T47D (cell line): Measurements from ENCODE around the gene BRD2.
A peak's percentile ranks its signal among the peaks of the same experiment; 100 is the strongest.

ENCODE experiments used
- DNase-seq, 2 experiments: peaks; one replicate each; pipeline versions ENCODE4 v3.0.0 to v3.0.0-alpha.2; 2011 to 2012; ENCODE audit warnings: low read depth in 1 of 2, low spot score in 1 of 2
- JUND ChIP-seq: IDR thresholded peaks from 2 replicates; pipeline ENCODE4 v1.6.1; 2012; ENCODE audit warnings: low read depth
- in situ Hi-C: cut with HindIII; loops from 2 replicates; pipeline ENCODE4 v1.10.0; 2016; ENCODE audit warnings: low sequenced_read_pairs, low pct_unique_long_range_greater_than_20kb

Gene BRD2

DNA sequence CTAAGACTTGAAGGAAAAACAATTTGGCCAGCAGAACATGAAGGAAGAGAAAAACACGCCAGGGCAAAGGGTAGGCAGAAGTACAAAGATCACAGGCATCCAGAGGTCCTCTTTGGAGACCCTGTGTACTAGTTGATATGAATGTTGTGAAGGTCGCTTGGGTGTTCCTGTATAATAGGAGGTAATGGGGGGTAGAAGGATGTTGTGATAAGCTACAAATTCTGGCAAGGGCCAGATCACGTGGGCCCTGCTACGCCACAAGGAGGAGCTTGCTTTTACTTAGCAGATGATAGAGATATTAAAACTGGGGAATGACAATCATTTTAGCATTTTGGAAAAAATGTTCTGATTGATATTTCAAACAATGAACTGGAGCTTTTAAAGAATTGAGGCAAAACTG lies 14.6 kb upstream of the BRD2 start:
- in situ Hi-C loops, result no loop called here
- no peak for TF ChIP-seq JUND
- no peak for DNase-seq

DNA sequence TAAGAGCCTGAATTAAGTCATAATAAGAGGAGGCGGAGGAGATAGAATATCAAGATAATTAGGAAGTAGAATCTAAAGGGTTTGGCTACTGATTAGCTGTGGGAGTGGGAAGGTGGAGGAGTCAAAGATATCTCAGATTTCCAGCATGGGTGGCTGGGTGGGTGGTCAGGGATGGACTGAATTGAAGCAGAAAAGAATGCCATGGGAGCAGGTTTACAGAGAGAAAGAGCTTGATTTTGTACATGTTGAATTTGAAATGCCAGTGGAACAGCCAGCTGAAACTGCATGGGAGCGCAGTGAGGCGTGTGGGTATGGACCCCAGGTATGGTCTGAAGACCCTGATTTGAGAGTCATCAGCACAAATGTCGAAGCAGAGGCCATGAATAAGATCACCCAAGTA lies 14.1 kb upstream of the BRD2 start:
- no peak for TF ChIP-seq JUND
- no peak for DNase-seq

DNA sequence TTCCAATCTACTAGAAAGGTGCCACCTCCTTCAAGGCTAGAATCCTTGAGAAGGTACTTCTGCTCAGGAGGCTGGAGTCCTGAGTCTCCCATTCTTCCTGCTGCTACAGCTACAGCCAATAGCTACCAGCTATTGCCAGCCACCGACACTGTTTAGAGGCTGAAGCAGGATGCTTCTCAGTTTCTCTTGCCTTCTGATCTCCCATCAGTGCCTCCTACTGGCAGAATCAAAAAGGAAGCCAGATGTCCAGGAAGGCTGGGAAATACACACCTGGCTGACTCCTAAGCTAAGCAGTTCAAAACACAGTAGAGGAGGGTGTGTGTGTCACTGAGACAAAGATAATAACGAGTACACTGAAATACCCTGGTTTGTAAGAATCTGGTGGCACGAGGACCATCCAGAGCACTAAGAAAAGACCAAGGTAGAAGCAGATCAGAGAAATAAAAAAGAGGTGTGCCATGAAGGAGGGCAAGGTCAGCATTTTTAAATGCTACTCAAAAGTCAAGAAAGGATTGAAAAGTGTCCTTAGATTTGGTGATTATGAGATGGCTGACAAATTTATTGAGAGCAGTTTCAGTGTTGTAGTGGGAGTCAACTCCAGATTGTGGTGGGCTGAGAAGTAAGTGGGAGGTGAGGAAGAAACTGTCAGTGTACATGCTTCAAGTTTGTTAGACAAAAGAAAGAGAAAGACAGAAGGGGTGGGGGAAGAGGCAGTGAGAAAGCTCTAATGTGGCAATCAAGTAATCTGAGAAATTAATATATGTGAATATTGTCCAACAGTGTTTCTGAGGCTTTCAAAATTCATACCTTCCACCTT lies 13.2 kb upstream of the BRD2 start:
- in situ Hi-C loops, result no loop called here
- peak in 1 of 2 experiments; percentile 54 for DNase-seq
- TF ChIP-seq JUND, result no peak

More for the DNA sequence above, 14.1 kb upstream of the BRD2 start:
- in situ Hi-C loops, result no loop called here

DNA sequence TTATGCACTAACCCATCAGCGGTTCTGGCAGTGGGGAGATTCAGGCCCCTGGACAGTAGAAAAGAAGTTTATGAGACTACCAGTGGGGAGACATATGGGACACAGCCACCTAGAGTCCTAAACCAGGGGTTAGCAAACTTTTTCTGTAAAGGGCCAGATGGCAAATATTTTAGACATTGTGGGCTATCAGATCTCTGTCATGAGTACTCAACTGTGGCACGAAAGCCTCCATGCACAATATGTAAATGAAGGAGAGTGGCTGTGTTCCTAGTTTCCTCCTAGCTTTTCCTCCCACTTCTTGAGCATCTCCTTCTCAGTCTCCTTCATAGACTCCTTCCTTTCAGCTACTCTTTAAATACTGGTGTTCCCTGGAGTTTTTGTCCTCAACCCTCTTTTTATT lies 12.2 kb upstream of the BRD2 start:
- no peak for TF ChIP-seq JUND
- in situ Hi-C loops, result no loop called here
- DNase-seq, result no peak

DNA sequence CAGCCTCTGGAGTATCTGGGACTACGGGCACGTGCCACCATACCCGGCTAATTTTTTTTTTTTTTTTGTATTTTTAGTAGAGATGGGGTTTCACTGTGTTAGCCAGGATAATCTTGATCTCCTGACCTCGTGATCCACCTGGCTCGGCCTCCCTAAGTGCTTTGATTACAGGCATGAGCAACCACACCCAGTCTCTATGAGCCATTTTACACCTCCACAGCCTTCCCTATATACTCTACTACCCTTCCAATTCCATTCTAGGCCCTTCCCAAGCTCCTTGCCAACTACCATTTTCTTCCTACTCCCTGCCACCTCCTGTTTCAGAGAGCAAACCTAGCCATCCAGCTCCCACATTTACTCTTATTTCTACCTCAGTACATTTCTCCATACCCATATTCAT lies 7.8 kb upstream of the BRD2 start:
- in situ Hi-C loops, result no loop called here
- TF ChIP-seq JUND, result no peak
- no peak for DNase-seq

DNA sequence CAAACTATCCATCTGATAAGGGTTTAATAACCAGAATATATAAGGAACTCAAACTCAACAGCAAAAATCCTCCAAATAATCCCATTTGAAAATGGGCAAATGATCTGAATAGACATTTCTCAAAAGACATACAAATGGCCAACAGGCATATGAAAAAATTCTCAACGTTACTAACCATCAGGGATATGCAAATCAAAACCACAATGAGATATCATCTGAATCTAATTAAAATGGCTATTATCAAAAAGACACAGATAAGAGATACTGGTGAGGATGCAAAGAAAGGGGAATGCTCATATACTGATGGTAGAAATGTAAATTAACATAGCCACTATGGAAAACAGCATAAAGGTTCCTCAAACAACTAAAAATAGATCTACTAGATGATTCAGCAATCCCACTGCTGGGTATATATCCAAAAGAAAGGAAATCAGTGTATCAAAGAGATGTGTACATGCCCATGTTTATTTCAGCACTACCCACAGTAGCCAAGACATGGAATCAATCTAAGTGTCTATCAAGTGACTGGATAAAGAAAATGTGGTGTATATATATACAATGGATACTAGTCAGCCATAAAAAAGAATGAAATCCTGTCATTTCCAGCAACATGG lies 6.1 kb upstream of the BRD2 start:
- in situ Hi-C loops, result no loop called here
- no peak for TF ChIP-seq JUND
- no peak for DNase-seq

DNA sequence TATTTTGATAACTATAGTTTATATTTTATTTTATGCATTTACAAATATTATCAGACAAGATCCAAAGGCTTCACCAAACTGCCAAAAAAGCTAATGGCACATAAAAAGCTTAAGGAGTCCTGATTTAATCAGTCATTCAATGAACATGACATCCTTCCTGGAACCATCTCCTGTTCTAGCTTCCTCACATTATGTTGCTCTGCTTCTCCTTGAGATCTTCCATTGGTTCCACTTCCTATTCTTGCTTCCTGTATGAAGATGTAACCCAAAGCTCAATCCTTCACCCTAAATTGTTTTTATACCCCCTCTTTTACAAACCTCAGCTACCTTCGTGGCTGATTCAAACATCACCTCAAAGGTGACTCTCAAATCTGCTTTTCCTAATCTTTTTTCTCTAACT lies 4.5 kb upstream of the BRD2 start:
- no peak for DNase-seq
- TF ChIP-seq JUND, result no peak
- in situ Hi-C loops, result no loop called here

DNA sequence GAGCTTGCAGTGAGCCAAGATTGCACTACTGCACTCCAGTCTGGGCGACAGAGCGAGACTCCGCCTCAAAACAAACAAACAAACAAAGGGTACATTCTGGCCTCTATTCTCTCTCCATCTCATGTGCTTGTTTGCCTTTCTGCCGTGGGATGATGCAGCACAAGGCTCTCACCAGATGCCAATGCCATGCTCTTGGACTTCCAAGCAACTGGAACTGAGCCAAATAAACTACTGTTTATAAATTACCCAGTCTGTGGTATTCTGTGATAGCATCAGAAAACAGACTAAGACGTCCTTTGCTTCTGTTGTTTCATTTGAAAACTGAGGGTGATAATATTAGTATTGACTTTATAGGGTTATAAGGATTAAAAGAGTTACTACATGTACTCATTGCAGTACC lies 3.6 kb upstream of the BRD2 start:
- in situ Hi-C loops, result no loop called here
- no peak for TF ChIP-seq JUND

DNA sequence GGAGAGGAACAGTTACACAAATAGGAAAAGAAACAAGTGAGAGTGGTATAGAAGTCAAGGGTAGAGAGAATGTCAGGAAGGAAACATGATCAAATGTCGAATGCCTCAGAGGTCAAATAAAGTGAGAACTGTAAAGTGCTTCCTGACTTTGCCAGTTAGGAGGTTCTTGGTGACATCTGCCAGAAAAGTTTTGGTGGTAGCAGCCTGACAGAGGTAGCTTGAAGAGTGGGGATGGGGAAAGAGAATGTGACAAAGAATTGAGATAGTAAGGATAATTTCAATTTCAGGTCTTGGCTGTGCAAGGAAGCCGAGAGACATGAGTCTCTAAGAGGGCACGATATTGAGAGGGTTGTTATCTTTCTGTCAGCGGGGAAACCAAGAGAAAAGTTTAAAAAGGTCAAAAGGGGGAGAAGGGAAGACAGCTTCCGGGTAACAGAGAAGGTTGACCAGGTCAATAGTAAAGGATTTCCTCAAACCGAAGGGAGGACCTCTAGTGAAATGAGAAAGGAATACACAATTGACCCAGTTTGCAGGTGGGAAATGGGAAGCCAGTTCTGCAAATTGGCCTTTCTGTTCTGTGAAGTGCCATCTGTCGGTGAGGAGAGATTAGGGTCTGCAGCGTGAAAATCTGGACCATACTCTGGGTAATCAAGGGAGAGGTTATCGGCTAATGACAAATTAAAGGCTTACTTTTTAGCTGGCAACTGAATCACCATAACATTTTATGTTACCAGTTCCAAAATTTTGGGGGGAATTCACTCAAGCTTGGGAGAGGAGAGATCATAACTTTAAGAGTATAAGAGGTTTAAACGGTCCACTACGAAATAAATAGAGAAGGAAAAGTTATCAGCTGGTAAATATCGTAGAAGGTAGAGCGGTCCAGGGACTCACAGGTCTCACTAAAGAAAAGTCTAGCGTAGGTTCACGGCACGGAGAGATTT lies 973 bp upstream of the BRD2 start:
- peak in 1 of 2 experiments; percentile 82 for DNase-seq
- in situ Hi-C loops, result no loop called here
- no peak for TF ChIP-seq JUND

More for the DNA sequence above, 3.6 kb upstream of the BRD2 start:
- peak in 1 of 2 experiments; percentile 80 for DNase-seq

DNA sequence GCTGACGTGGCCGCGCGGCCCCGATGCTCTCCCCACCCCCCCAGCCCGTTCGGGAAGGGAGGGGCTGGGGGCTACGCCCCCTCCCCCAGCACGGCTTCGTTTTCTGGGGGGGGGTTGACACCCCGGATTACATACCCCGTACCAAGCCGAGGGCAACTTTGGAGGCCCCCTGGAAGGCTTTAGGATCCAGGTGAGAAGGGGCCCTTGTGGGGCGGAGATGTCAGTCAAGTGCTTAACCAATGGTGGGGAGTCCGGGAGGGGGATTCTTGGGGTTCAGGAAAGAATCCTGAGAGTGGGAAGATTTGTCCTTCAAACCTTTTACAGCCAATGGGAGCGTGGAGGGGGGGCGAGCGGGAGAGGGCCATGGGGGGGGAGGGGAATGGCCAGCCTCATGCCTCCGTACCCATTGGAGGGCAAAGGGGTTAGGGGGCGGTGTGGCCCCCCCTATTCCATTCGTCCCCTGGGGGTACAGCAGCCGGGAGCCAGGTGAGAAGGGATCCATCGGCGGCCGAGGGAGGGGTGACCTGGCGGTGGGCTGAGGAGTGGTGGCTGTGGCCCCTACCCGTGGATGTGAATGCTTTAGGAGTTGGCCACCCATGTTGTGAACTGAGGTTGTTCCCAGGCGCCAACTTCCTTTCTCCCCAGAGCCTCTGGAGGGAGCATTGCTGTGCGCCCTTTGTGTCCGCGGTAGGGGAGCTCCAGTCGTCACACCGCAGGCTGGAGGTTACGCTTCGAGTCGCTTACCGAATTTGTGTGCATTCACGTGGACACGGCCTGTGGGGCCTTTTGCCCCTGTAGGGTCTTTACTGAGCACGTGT lies 682 bp downstream of the BRD2 start:
- in situ Hi-C loops, result no loop called here
- TF ChIP-seq JUND, result no peak
- DNase-seq, result peak; percentile 46 to 95

DNA sequence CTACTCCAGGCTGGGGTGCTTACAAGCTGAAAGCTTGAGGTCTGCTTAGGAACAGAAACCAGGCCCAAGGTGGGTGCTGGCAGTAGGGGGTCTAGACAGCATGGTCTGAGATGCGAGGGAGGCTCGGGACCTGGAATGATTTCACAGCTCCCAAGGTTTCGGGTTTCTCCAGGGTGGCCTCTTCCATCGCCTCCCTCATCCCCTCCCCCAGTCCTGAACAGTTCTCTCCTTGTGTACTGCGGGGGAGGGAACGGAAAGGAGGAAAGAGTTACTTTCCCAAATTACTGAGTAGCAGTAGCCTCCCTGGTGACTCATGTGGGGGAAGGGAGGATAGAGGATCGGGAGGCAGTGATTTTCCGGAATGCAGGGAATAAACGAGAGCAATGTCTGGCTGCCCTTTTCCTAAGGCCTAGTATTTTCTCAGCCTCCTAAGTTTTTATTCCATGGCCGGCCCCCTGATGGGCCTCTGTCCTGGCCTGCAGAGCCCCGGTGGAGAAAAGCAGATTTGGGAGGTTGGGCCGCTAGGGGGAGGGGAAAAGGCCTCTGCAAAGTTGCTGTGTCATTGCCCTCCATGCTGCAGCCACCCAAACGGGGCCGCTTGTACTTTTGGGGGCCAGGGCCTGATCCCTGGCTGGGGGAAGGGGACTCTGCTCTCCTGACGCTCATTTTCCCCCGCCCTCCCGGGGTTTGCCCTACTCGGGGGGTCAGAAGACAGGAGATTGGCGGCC lies 1.5 kb downstream of the BRD2 start:
- 0 out of 2 replicates have a peak, but pooled peaks have one; percentile 41 for TF ChIP-seq JUND
- in situ Hi-C loops, result no loop called here
- peak in 1 of 2 experiments; percentile 97 for DNase-seq
